MG63 (cell line): Measurements from ENCODE around the gene NRCAM. TPM values are rescaled to one million over a fixed set of nuclear protein-coding genes. Genes with fewer than 3 reads are reported as not detected.

ENCODE experiments used
- DNase-seq: peaks from one replicate; pipeline ENCODE4 v3.0.0-alpha.2; 2020
- H3K27me3 ChIP-seq: fragments of 250-450 bp; sonication (Bioruptor Pico); 2 replicates; pipeline ENCODE4 v1.5.1; 2020; ENCODE audit warnings: mild to moderate bottlenecking, moderate library complexity
- H3K36me3 ChIP-seq: fragments of 250-450 bp; sonication (Bioruptor Pico); 2 replicates; pipeline ENCODE4 v1.5.1; 2020; ENCODE audit warnings: mild to moderate bottlenecking, moderate library complexity
- H3K4me3 ChIP-seq: fragments of 250-450 bp; sonication (Bioruptor Pico); 2 replicates; pipeline ENCODE4 v1.5.1; 2020; ENCODE audit warnings: mild to moderate bottlenecking, moderate library complexity
- H3K9me3 ChIP-seq: fragments of 250-450 bp; sonication (Bioruptor Pico); 2 replicates; pipeline ENCODE4 v1.5.1; 2020; ENCODE audit warnings: mild to moderate bottlenecking, moderate library complexity
- total RNA-seq: library from RNA; depleted of rRNA; stranded (reverse); fragments of >200 nt; shearing (Covaris generic); gene quantifications from 2 replicates; pipeline ENCODE4 v1.2.3, GENCODE V29; 2014; ENCODE audit warnings: low replicate concordance

Gene NRCAM
- total RNA-seq, 1 experiment from 2014 or later, result 0.79 TPM

- Histone ChIP-seq H3K27me3 (no peaks in the 10 kb centered on the region), H3K4me3 (no peak overlapping the region), H3K9me3 (no peaks in the 10 kb centered on the region), H3K36me3 (no peaks in the 10 kb centered on the region)
- DNase-seq, result peak; percentile 90
Measured at GRCh38 chr7:108246227-108246837, 209.9 kb downstream of the NRCAM start.

- Histone ChIP-seq H3K9me3 (no peaks in the 10 kb centered on the region), H3K4me3 (no peak overlapping the region), H3K27me3 (no peaks in the 10 kb centered on the region), H3K36me3 (no peaks in the 10 kb centered on the region)
- DNase-seq, result no peak
Measured at GRCh38 chr7:108245523-108246226, 210.6 kb downstream of the NRCAM start.

DNA sequence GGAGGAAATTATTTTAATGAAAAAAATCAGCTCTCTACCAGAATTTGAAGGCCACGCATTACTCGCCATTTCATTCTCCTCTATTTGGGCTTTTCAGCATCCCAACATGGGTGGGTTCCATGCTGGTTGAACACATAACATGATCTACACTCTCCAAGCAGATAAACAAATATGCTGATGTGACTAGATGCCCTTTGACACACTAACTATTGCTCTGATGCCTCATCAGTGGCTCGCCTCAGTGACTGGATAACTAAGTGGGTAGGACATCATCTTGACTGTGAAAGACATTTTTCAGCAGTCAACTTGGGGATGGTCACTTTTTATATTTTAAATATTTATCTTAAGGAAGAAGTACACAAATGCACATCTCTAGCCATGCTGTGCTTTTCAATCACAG, 212.1 kb downstream of the NRCAM start:
- DNase-seq, result no peak
- Histone ChIP-seq H3K9me3 (no peaks in the 10 kb centered on the region), H3K4me3 (no peak overlapping the region), H3K27me3 (no peaks in the 10 kb centered on the region), H3K36me3 (no peaks in the 10 kb centered on the region)

GRCh38 chr7:108239501-108240225, 216.6 kb downstream of the NRCAM start:
- H3K9me3 ChIP-seq, result no peaks in the 10 kb centered on the region
- DNase-seq, result no peak
- H3K4me3 ChIP-seq, result no peak overlapping the region
- H3K36me3 ChIP-seq, result no peaks in the 10 kb centered on the region
- H3K27me3 ChIP-seq, result no peaks in the 10 kb centered on the region

GRCh38 chr7:108236681-108237415, 219.4 kb downstream of the NRCAM start:
- Histone ChIP-seq H3K9me3 (no peaks in the 10 kb centered on the region), H3K4me3 (no peak overlapping the region), H3K27me3 (no peaks in the 10 kb centered on the region), H3K36me3 (no peaks in the 10 kb centered on the region)
- DNase-seq, result no peak

- no peaks in the 10 kb centered on the region for H3K9me3 ChIP-seq
- no peak overlapping the region for H3K4me3 ChIP-seq
- no peaks in the 10 kb centered on the region for H3K36me3 ChIP-seq
- no peaks in the 10 kb centered on the region for H3K27me3 ChIP-seq
- DNase-seq, result no peak
Measured at GRCh38 chr7:108235451-108236061, 220.7 kb downstream of the NRCAM start.

DNA sequence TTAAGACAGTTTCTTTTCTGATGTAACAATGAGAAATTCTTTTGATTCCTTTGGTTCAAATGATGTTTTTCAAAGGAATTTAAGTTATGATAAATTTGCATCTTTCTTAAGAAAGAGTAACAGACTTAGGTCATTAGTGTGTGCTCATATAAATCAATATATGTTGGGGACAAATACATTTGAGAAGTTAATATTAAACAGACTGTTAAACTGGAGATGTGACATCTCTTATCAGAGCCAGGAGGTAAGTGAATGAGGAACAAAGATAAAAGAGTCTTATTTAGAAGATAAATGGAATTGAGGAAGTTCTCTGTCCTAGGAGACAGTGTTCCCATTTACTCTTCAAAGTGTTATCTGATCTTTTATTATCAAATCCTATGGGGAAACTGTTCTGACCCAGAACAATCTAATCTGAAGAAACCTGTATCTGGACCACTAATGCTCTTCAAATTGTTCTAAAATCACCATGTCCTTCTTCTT, 221.2 kb downstream of the NRCAM start:
- Histone ChIP-seq H3K27me3 (no peaks in the 10 kb centered on the region), H3K4me3 (no peak overlapping the region), H3K36me3 (no peaks in the 10 kb centered on the region), H3K9me3 (no peaks in the 10 kb centered on the region)
- DNase-seq, result no peak

- no peak for DNase-seq
- H3K36me3 ChIP-seq, result no peaks in the 10 kb centered on the region
- H3K9me3 ChIP-seq, result no peaks in the 10 kb centered on the region
- H3K27me3 ChIP-seq, result no peaks in the 10 kb centered on the region
- H3K4me3 ChIP-seq, result no peak overlapping the region
Measured at GRCh38 chr7:108234281-108234680, 222.0 kb downstream of the NRCAM start.

- Histone ChIP-seq H3K9me3 (no peaks in the 10 kb centered on the region), H3K36me3 (no peaks in the 10 kb centered on the region), H3K4me3 (no peak overlapping the region), H3K27me3 (no peaks in the 10 kb centered on the region)
- no peak for DNase-seq
Measured at GRCh38 chr7:108232076-108232475, 224.2 kb downstream of the NRCAM start.

GRCh38 chr7:108231221-108231620, 225.0 kb downstream of the NRCAM start:
- H3K27me3 ChIP-seq, result no peaks in the 10 kb centered on the region
- DNase-seq, result no peak
- no peak overlapping the region for H3K4me3 ChIP-seq

DNA sequence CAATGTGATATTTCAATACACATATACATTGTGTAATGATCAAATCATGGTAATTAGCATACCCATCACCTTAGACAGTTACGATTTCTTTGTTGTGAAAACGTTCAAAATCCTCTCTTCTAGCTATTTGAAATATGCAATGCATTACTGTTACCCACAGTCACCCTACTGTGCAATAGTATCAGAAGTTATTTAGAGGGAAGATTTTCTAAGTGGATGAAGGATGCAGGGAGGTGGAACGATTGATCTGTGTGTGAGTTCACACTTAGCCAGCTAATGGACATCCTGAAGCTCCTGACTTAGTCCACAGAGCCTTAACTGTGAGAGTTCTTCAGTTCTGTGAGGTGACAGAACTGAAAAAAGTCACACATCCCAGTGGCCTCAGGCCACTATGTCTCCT, 228.9 kb downstream of the NRCAM start:
- H3K27me3 ChIP-seq, result no peaks in the 10 kb centered on the region
- H3K4me3 ChIP-seq, result no peak overlapping the region
- H3K36me3 ChIP-seq, result no peaks in the 10 kb centered on the region
- no peaks in the 10 kb centered on the region for H3K9me3 ChIP-seq
- DNase-seq, result no peak

More at GRCh38 chr7:108231221-108231620, 225.0 kb downstream of the NRCAM start:
- H3K9me3 ChIP-seq, result no peaks in the 10 kb centered on the region
- no peaks in the 10 kb centered on the region for H3K36me3 ChIP-seq

GRCh38 chr7:108226816-108227299, 229.4 kb downstream of the NRCAM start:
- no peaks in the 10 kb centered on the region for H3K9me3 ChIP-seq
- H3K36me3 ChIP-seq, result no peaks in the 10 kb centered on the region
- no peak overlapping the region for H3K4me3 ChIP-seq
- H3K27me3 ChIP-seq, result no peaks in the 10 kb centered on the region
- peak; percentile 8 for DNase-seq

- no peak overlapping the region for H3K4me3 ChIP-seq
- no peaks in the 10 kb centered on the region for H3K36me3 ChIP-seq
- no peaks in the 10 kb centered on the region for H3K9me3 ChIP-seq
- H3K27me3 ChIP-seq, result no peaks in the 10 kb centered on the region
- no peak for DNase-seq
Measured at GRCh38 chr7:108225531-108226181, 230.6 kb downstream of the NRCAM start.

- no peaks in the 10 kb centered on the region for H3K9me3 ChIP-seq
- no peaks in the 10 kb centered on the region for H3K27me3 ChIP-seq
- no peaks in the 10 kb centered on the region for H3K36me3 ChIP-seq
- no peak for DNase-seq
- no peak overlapping the region for H3K4me3 ChIP-seq
Measured at GRCh38 chr7:108224387-108224786, 231.8 kb downstream of the NRCAM start.

DNA sequence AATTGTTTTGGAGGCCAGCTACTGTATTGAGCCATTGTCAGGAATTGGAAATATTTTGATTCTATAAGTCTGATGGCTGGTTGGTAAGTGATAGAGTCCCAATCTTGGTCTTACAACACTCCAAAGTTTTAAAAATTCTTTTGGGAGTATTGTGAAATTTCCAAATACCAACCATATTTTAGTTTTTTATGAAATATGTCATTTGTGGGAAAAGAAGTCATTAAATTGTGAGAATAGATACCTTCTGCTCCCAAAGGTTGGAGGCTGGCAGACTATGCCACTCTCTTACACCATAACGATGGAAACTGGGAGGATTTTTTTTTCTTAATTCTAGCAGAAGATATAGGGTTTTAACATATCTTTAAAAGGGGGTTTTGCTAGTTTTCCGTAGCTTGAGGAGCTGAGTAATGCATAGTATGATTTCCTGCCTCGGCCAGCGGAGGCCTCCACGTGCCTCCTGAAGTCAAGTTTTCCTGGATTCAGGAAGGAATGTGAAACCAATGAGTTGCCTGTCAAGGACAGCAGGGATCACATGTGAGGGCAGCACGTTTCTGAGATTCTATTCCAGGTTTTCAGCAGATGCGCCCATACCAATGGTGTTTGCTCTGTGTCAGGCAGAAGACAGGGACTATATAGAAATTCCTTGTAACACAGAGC, 233.9 kb downstream of the NRCAM start:
- no peak for DNase-seq
- Histone ChIP-seq H3K27me3 (no peaks in the 10 kb centered on the region), H3K36me3 (no peaks in the 10 kb centered on the region), H3K4me3 (no peak overlapping the region), H3K9me3 (no peaks in the 10 kb centered on the region)
